H1 (cell line): Measurements from ENCODE around the gene PLTP. TPM values are rescaled to one million over a fixed set of nuclear protein-coding genes. Genes with fewer than 3 reads are reported as not detected.

Source experiments
- CTCF ChIA-PET: fragments of 300-600 bp; sonication (Branson Sonifier 250); formaldehyde crosslinking; loops from one replicate; lab custom pipeline; 2021; ENCODE audit not compliant: partially characterized antibody; lab: Charles Lee
- POLR2A ChIA-PET: fragments of 300-600 bp; sonication (Branson Sonifier 250); formaldehyde crosslinking; loops from one replicate; lab custom pipeline; 2021; ENCODE audit warnings: inconsistent platforms; ENCODE audit not compliant: partially characterized antibody; lab: Charles Lee
- DNase-seq, 2 experiments: peaks; one replicate each; pipeline versions ENCODE4 v3.0.0 to v3.0.0-alpha.2; 2010 to 2022; ENCODE audit warnings: low spot score in 2 of 2, low read depth in 1 of 2, mixed read lengths in 1 of 2
- FAIRE-seq: peaks from 2 replicates; lab custom pipeline; 2011; peaks lifted over from hg19 to GRCh38; lab: Jason Lieb, UNC
- H2AFZ ChIP-seq: 2 replicates; pipeline ENCODE4 v1.8.1; 2012; ENCODE audit warnings: low read length, inconsistent platforms
- H2AK5ac ChIP-seq: 2 replicates; pipeline ENCODE4 v1.6.1; 2013; ENCODE audit warnings: low read depth, low read length
- H2BK120ac ChIP-seq: replicated peaks from 2 replicates; pipeline ENCODE3; 2013; ENCODE audit warnings: low read depth, low read length, inconsistent platforms
- H2BK12ac ChIP-seq: 2 replicates; pipeline ENCODE4 v1.6.1; 2013; ENCODE audit warnings: low read depth, low read length
- H2BK15ac ChIP-seq: 2 replicates; pipeline ENCODE4 v1.6.1; 2013; ENCODE audit warnings: low read length
- H2BK20ac ChIP-seq: 2 replicates; pipeline ENCODE4 v1.6.1; 2013; ENCODE audit warnings: low read length
- H2BK5ac ChIP-seq: 2 replicates; pipeline ENCODE4 v1.6.1; 2013; ENCODE audit warnings: low read depth, low read length
- H3K14ac ChIP-seq: 2 replicates; pipeline ENCODE4 v1.6.1; 2013; ENCODE audit warnings: inconsistent platforms; ENCODE audit not compliant: insufficient read length
- H3K18ac ChIP-seq: 2 replicates; pipeline ENCODE4 v1.6.1; 2013; ENCODE audit warnings: low read length; ENCODE audit errors: extremely low read depth
- H3K23ac ChIP-seq: 2 replicates; pipeline ENCODE4 v1.6.1; 2013; ENCODE audit warnings: inconsistent platforms; ENCODE audit not compliant: insufficient read length
- H3K23me2 ChIP-seq: 2 replicates; pipeline ENCODE4 v1.6.1; 2013; ENCODE audit warnings: low read depth, low read length
- H3K27ac ChIP-seq: 2 replicates; pipeline ENCODE4 v1.6.1; 2011; ENCODE audit warnings: low read depth, low read length, inconsistent platforms
- H3K27me3 ChIP-seq, 4 experiments: replicated peaks in 1 of 4; 1 replicate in 1 of 4; 2 replicates in 3 of 4; pipeline versions ENCODE4 v1.6.1 to v1.8.1; 2011 to 2013; ENCODE audit warnings: low read length in 3 of 4, mild to moderate bottlenecking in 3 of 4, inconsistent platforms in 2 of 4, mixed read lengths in 2 of 4, moderate library complexity in 1 of 4; ENCODE audit not compliant: control insufficient read depth in 3 of 4, insufficient read depth in 3 of 4; ENCODE audit errors: extremely low read depth in 1 of 4
- H3K36me3 ChIP-seq, 4 experiments: 2 replicates each; pipeline versions ENCODE4 v1.6.1 to v1.8.1; 2011 to 2013; ENCODE audit warnings: mild to moderate bottlenecking in 4 of 4, low read length in 3 of 4, moderate library complexity in 2 of 4, control low read depth in 1 of 4, inconsistent platforms in 1 of 4; ENCODE audit not compliant: insufficient read depth in 4 of 4, control insufficient read depth in 2 of 4
- H3K4ac ChIP-seq: replicated peaks from 2 replicates; pipeline ENCODE3; 2013; ENCODE audit warnings: low read length, low read depth, mixed read lengths, inconsistent platforms; ENCODE audit not compliant: insufficient read length
- H3K4me1 ChIP-seq, 4 experiments: replicated peaks in 1 of 4; 1 replicate in 1 of 4; 2 replicates in 3 of 4; pipeline versions ENCODE4 v1.6.1 to v1.8.1; 2011 to 2013; ENCODE audit warnings: low read length in 3 of 4, inconsistent platforms in 2 of 4, mixed read lengths in 1 of 4; ENCODE audit not compliant: insufficient read depth in 4 of 4, control insufficient read depth in 3 of 4
- H3K4me2 ChIP-seq, 2 experiments: 2 replicates each; pipeline versions ENCODE4 v1.6.1 to v1.8.1; 2011 to 2013; ENCODE audit warnings: low read depth in 2 of 2, low read length in 2 of 2, control low read depth in 1 of 2, inconsistent platforms in 1 of 2, mild to moderate bottlenecking in 1 of 2; ENCODE audit not compliant: insufficient read depth in 1 of 2
- H3K4me3 ChIP-seq, 4 experiments: fragments of 200-600, 300-600 bp in 1 of 4; sonication (generic), shearing (Covaris generic), sonication (Bioruptor Twin) in 1 of 4; 2 replicates each; pipeline versions ENCODE4 v1.5.1 to v1.8.1; 2011 to 2016; ENCODE audit warnings: low read length in 4 of 4, low read depth in 3 of 4, control low read depth in 2 of 4, inconsistent platforms in 2 of 4, mild to moderate bottlenecking in 2 of 4, mixed read lengths in 1 of 4, moderate library complexity in 1 of 4; ENCODE audit not compliant: insufficient read depth in 2 of 4; ENCODE audit errors: extremely low read depth in 1 of 4
- H3K56ac ChIP-seq: replicated peaks from 2 replicates; pipeline ENCODE3; 2013; ENCODE audit warnings: low read depth, mild to moderate bottlenecking, mixed read lengths, low read length, inconsistent platforms; ENCODE audit not compliant: insufficient read length
- H3K79me1 ChIP-seq: 2 replicates; pipeline ENCODE4 v1.6.1; 2013; ENCODE audit warnings: low read depth, low read length, control low read depth
- H3K79me2 ChIP-seq, 2 experiments: 2 replicates each; pipeline versions ENCODE4 v1.6.1 to v1.8.1; 2012 to 2013; ENCODE audit warnings: low read length in 2 of 2, mild to moderate bottlenecking in 2 of 2, inconsistent platforms in 1 of 2; ENCODE audit not compliant: insufficient read depth in 2 of 2, control insufficient read depth in 1 of 2
- H3K9ac ChIP-seq, 4 experiments: replicated peaks in 1 of 4; 1 replicate in 1 of 4; 2 replicates in 3 of 4; pipeline versions ENCODE4 v1.6.1 to v1.8.1; 2011 to 2013; ENCODE audit warnings: low read depth in 3 of 4, low read length in 3 of 4, control low read depth in 2 of 4, mild to moderate bottlenecking in 2 of 4, moderate library complexity in 2 of 4, inconsistent platforms in 1 of 4; ENCODE audit errors: extremely low read depth in 1 of 4
- H3K9me3 ChIP-seq, 2 experiments: 2 replicates each; pipeline versions ENCODE4 v1.6.1 to v1.8.1; 2012 to 2013; ENCODE audit warnings: mild to moderate bottlenecking in 2 of 2, moderate library complexity in 2 of 2, control low read depth in 1 of 2, inconsistent platforms in 1 of 2, low read depth in 1 of 2, low read length in 1 of 2, mixed read lengths in 1 of 2; ENCODE audit not compliant: insufficient read depth in 2 of 2
- H4K20me1 ChIP-seq, 2 experiments: replicated peaks in 1 of 2; 2 replicates each; pipeline versions ENCODE3 to v1.8.1; 2011 to 2013; ENCODE audit warnings: inconsistent platforms in 2 of 2, low read length in 2 of 2, mild to moderate bottlenecking in 1 of 2; ENCODE audit not compliant: insufficient read depth in 2 of 2, control insufficient read depth in 1 of 2
- H4K5ac ChIP-seq: 2 replicates; pipeline ENCODE4 v1.6.1; 2013; ENCODE audit warnings: low read length, low read depth, mixed read lengths, inconsistent platforms; ENCODE audit not compliant: insufficient read length
- H4K8ac ChIP-seq: 2 replicates; pipeline ENCODE4 v1.8.0; 2013; ENCODE audit warnings: mild to moderate bottlenecking, moderate library complexity, low read length, inconsistent platforms; ENCODE audit not compliant: insufficient read depth; ENCODE audit errors: extremely low read depth
- H4K91ac ChIP-seq: replicated peaks from 2 replicates; pipeline ENCODE3; 2013; ENCODE audit warnings: low read length, mixed read lengths, inconsistent platforms; ENCODE audit not compliant: insufficient read length
- ATF3 ChIP-seq: IDR thresholded peaks from 2 replicates; pipeline ENCODE4 v1.6.1; 2011; ENCODE audit warnings: low read depth, mild to moderate bottlenecking, low read length; ENCODE audit not compliant: insufficient read depth
- BACH1 ChIP-seq: IDR thresholded peaks from 2 replicates; pipeline ENCODE4 v1.6.1; 2012; ENCODE audit warnings: low read length, improper control_type of control experiment
- GTF2F1 ChIP-seq: IDR thresholded peaks from 2 replicates; pipeline ENCODE4 v1.6.1; 2012; ENCODE audit warnings: low read depth, low read length, improper control_type of control experiment, borderline replicate concordance
- KDM5A ChIP-seq: fragments of 200-600 bp; IDR thresholded peaks from 2 replicates; pipeline ENCODE4 v1.7.1; 2012; ENCODE audit warnings: mild to moderate bottlenecking, low read length, inconsistent platforms, mixed read lengths
- NRF1 ChIP-seq: IDR thresholded peaks from 2 replicates; pipeline ENCODE4 v1.6.1; 2011; ENCODE audit warnings: mild to moderate bottlenecking, low read depth, low read length, improper control_type of control experiment
- RAD21 ChIP-seq, 2 experiments: IDR thresholded peaks in 1 of 2; conservative IDR thresholded peaks in 1 of 2; 2 replicates each; pipeline ENCODE4 v1.6.1; 2011; ENCODE audit warnings: low read depth in 2 of 2, low read length in 2 of 2, improper control_type of control experiment in 1 of 2, inconsistent platforms in 1 of 2, mild to moderate bottlenecking in 1 of 2, moderate library complexity in 1 of 2
- SIN3A ChIP-seq, 2 experiments: IDR thresholded peaks in 1 of 2; conservative IDR thresholded peaks in 1 of 2; 2 replicates each; pipeline ENCODE4 v1.6.1; 2011 to 2012; ENCODE audit warnings: low read length in 2 of 2, improper control_type of control experiment in 1 of 2, low read depth in 1 of 2, mild to moderate bottlenecking in 1 of 2
- SIRT6 ChIP-seq: IDR thresholded peaks from one replicate; pipeline ENCODE4 v1.7.1; 2012; ENCODE audit warnings: low read length, inconsistent platforms
- TAF7 ChIP-seq: optimal IDR thresholded peaks from 2 replicates; pipeline ENCODE3; 2011; ENCODE audit warnings: low read depth, mild to moderate bottlenecking, inconsistent platforms, low read length, moderate library complexity, borderline replicate concordance
- YY1 ChIP-seq: IDR thresholded peaks from 2 replicates; pipeline ENCODE4 v1.6.1; 2011; ENCODE audit warnings: low read depth, mild to moderate bottlenecking, low read length
- WGBS, 2 experiments: shearing (Covaris generic) in 1 of 2; methylation state at CpG; one replicate each; pipeline versions ENCODE4 v1.1.6 to v1.1.7; 2013 to 2015; ENCODE audit warnings: low lambda C conversion rate in 2 of 2, mixed read lengths in 2 of 2, inconsistent platforms in 1 of 2, low coverage in 1 of 2, missing lambda C conversion rate in 1 of 2; ENCODE audit not compliant: insufficient replicate concordance in 2 of 2, insufficient coverage in 1 of 2, insufficient read length in 1 of 2; ENCODE audit errors: extremely low coverage in 1 of 2, missing lambda C conversion rate in 1 of 2; 5-methylcytosine and 5-hydroxymethylcytosine counted together
- polyA plus RNA-seq, 7 experiments: library from polyadenylated mRNA; depleted of rRNA in 3 of 7; stranded (reverse) in 5 of 7; unstranded in 2 of 7; fragments of >200 nt in 5 of 7; fragments of 200-250 nt in 2 of 7; gene quantifications; 1 replicate in 5 of 7; 2 replicates in 1 of 7; 4 replicates in 1 of 7; pipeline versions ENCODE4 v1.2.1 to v1.2.3, GENCODE V29; 2011 to 2013; ENCODE audit warnings: missing spikeins in 2 of 7, mixed read lengths in 2 of 7
- total RNA-seq: library from RNA; stranded (reverse); fragmentation: NEBNext Ultra II Directional; extraction: Animal tissue kit (Norgen Biotek cat#: 25700); gene quantifications from 2 replicates; pipeline ENCODE4 v1.2.1, GENCODE V29; 2021

PLTP gene
- total and polyA plus RNA-seq, 2 of the 8 experiments (the other 6 are each of a cell fraction or from before 2014, with no cell fraction given): 120 to 194 TPM

GRCh38 chr20:45863543-45864470 is 48.1 kb downstream of the PLTP start:
- Histone ChIP-seq H3K23ac (no peak overlapping the region), H3K79me2 (peaks cover 0 to 3% of the 10 kb centered on the region in 2 experiments; a peak in 1 of 4 replicates), H2AK5ac (no peak overlapping the region), H3K4me3 (no peak overlapping the region), H3K79me1 (no peaks in the 10 kb centered on the region), H2BK15ac (no peak overlapping the region), H3K23me2 (no peaks in the 10 kb centered on the region), H2BK120ac (no peak overlapping the region), H3K4me2 (no peak overlapping the region), H2BK5ac (no peak overlapping the region), H4K8ac (no peak overlapping the region), H3K9ac (no peak overlapping the region), H3K4ac (no peak overlapping the region), H3K27ac (no peak overlapping the region), H4K20me1 (no peaks in the 10 kb centered on the region), H2AFZ (no peak overlapping the region), H3K56ac (no peak overlapping the region), H3K14ac (no peak overlapping the region), H3K18ac (no peak overlapping the region), H4K5ac (no peak overlapping the region), H3K27me3 (no peaks in the 10 kb centered on the region), H3K4me1 (peaks cover 0 to 6% (median 0%) of the 10 kb centered on the region in 4 experiments; a peak in 2 of 7 replicates), H3K36me3 (no peaks in the 10 kb centered on the region; a peak in 1 of 8 replicates), H2BK20ac (no peak overlapping the region), H2BK12ac (no peak overlapping the region), H4K91ac (no peak overlapping the region), H3K9me3 (no peaks in the 10 kb centered on the region)
- WGBS, 2 experiments: 85% methylated on average over 7 of the region's 7 CpGs; no CpG with 5 or more reads in 1 of the 2 experiments
- FAIRE-seq: no peak
- DNase-seq: no peak
- CTCF ChIA-PET: interaction anchor here (0.5 to 1.5 kb wide), 3 partner anchors 26 to 31 kb away, joined by 3 to 5 read pairs (median 3); no protein-coding TSS in a partner anchor
- POLR2A ChIA-PET: interaction anchor here (0.6 to 1.7 kb wide), 7 partner anchors 11 to 118 kb away, joined by 3 to 6 read pairs (median 4); partner anchors contain the start of gene ZSWIM1
- TF ChIP-seq BACH1: no peak
- TF ChIP-seq RAD21 (IDR thresholded peaks at IDR 0.05 in 1 of 2, conservative IDR thresholded peaks at IDR 0.05 in 1 of 2; ENCODE audit: low read depth in 2 of 2, low read length in 2 of 2): no peak
- TF ChIP-seq NRF1: no peak
- TF ChIP-seq SIN3A (conservative IDR thresholded peaks at IDR 0.05 in 1 of 2, IDR thresholded peaks at IDR 0.05 in 1 of 2; ENCODE audit: low read depth in 1 of 2, low read length in 2 of 2): no peak
- no peak for TF ChIP-seq YY1
- TF ChIP-seq ATF3: no peak
- TF ChIP-seq SIRT6: no peak
- no peak for TF ChIP-seq GTF2F1
- TF ChIP-seq TAF7: no peak
- TF ChIP-seq KDM5A: no peak
